Peyer's patch (tissue), 4 donors: Measurements from ENCODE around the gene TAS2R8. TPM values are rescaled to one million over a fixed set of nuclear protein-coding genes. Genes with fewer than 3 reads are reported as not detected.

Source experiments
- DNase-seq, 3 donors: peaks; one replicate each; pipeline ENCODE4 v3.0.0-alpha.2; 2017 to 2019
- H3K27ac ChIP-seq, 4 donors: fragments of 200-600 bp; sonication (generic); one replicate each; pipeline ENCODE4 v1.5.1; 2016 to 2019
- H3K27me3 ChIP-seq, 2 donors: fragments of 200-600 bp; sonication (generic); one replicate each; pipeline ENCODE4 v1.5.1; 2019
- H3K36me3 ChIP-seq, 3 donors: fragments of 200-600 bp; sonication (generic); one replicate each; pipeline ENCODE4 v1.5.1; 2016 to 2019
- H3K4me1 ChIP-seq, 4 donors: fragments of 200-600 bp; sonication (generic); one replicate each; pipeline ENCODE4 v1.5.1; 2016 to 2019
- H3K4me3 ChIP-seq, 4 donors: fragments of 200-600 bp; sonication (generic); 1 replicate in 3 of 4; 2 replicates in 1 of 4; pipeline ENCODE4 v1.5.1; 2016 to 2019; ENCODE audit warnings: mild to moderate bottlenecking in 1 of 4
- H3K9me3 ChIP-seq, 4 donors: fragments of 200-600 bp; sonication (generic); one replicate each; pipeline ENCODE4 v1.5.1; 2016 to 2019; ENCODE audit warnings: mild to moderate bottlenecking in 1 of 4
- CTCF ChIP-seq, 6 experiments: fragments of 450-650 bp in 4 of 6; fragments of 200-600 bp in 2 of 6; sonication (generic) in 1 of 6; IDR thresholded peaks; one replicate each; pipeline ENCODE4 v1.5.1; 2017 to 2019; ENCODE audit warnings: antibody characterized with exemption in 6 of 6, mild to moderate bottlenecking in 3 of 6, moderate library complexity in 1 of 6
- POLR2A ChIP-seq, 2 donors: fragments of 450-650 bp; IDR thresholded peaks; one replicate each; pipeline ENCODE4 v1.5.1; 2017; ENCODE audit warnings: antibody characterized with exemption in 2 of 2, mild to moderate bottlenecking in 2 of 2, moderate library complexity in 2 of 2
- small RNA-seq, 2 donors: library from RNA; depleted of rRNA; stranded (forward); fragments of <200 nt; gene quantifications; one replicate each; pipeline ENCODE3, GENCODE V24; 2016
- total RNA-seq, 4 donors: library from RNA; depleted of rRNA; stranded (reverse); fragments of >200 nt; gene quantifications; one replicate each; pipeline ENCODE4 v1.1.0, GENCODE V29; 2016

Gene TAS2R8
- total RNA-seq, 4 donors from 2014 or later, result not detected

- H3K36me3 ChIP-seq, result no peaks in the 10 kb centered on the region
- no peak for TF ChIP-seq POLR2A (IDR thresholded peaks at IDR 0.05)
- TF ChIP-seq CTCF (IDR thresholded peaks at IDR 0.05), result no peak
- H3K4me1 ChIP-seq, result no peaks in the 10 kb centered on the region
These were observed 28.0 kb downstream of the TAS2R8 start for GRCh38 chr12:10779103-10779502.

GRCh38 chr12:10771132-10771733 is 35.9 kb downstream of the TAS2R8 start:
- Histone ChIP-seq H3K4me3 (no peak overlapping the region), H3K9me3 (no peaks in the 10 kb centered on the region), H3K27ac (no peak overlapping the region), H3K4me1 (no peaks in the 10 kb centered on the region), H3K36me3 (no peaks in the 10 kb centered on the region), H3K27me3 (no peaks in the 10 kb centered on the region)
- TF ChIP-seq POLR2A (IDR thresholded peaks at IDR 0.05) (no peak), CTCF (IDR thresholded peaks at IDR 0.05) (peak; percentile 25 to 83 (median 72))
- DNase-seq, result no peak

More at GRCh38 chr12:10779103-10779502, 28.0 kb downstream of the TAS2R8 start:
- Histone ChIP-seq H3K27ac (no peak overlapping the region), H3K4me3 (no peak overlapping the region), H3K27me3 (no peaks in the 10 kb centered on the region), H3K9me3 (no peaks in the 10 kb centered on the region)
- DNase-seq, result no peak

- Histone ChIP-seq H3K27me3 (no peaks in the 10 kb centered on the region), H3K27ac (no peak overlapping the region), H3K4me3 (no peak overlapping the region), H3K4me1 (no peaks in the 10 kb centered on the region), H3K36me3 (no peaks in the 10 kb centered on the region), H3K9me3 (peaks cover 0 to 16% (median 5%) of the 10 kb centered on the region in 4 donors)
- TF ChIP-seq CTCF (IDR thresholded peaks at IDR 0.05) (no peak), POLR2A (IDR thresholded peaks at IDR 0.05) (no peak)
- DNase-seq, result no peak
These were observed 47.4 kb downstream of the TAS2R8 start for GRCh38 chr12:10759657-10760056.

- Histone ChIP-seq H3K36me3 (no peaks in the 10 kb centered on the region), H3K27ac (no peak overlapping the region), H3K9me3 (peaks cover 0 to 16% (median 5%) of the 10 kb centered on the region in 4 donors), H3K4me3 (no peak overlapping the region), H3K27me3 (no peaks in the 10 kb centered on the region), H3K4me1 (no peaks in the 10 kb centered on the region)
- TF ChIP-seq CTCF (IDR thresholded peaks at IDR 0.05) (no peak), POLR2A (IDR thresholded peaks at IDR 0.05) (no peak)
- DNase-seq, result no peak
These were observed 50.9 kb downstream of the TAS2R8 start for GRCh38 chr12:10756194-10756593.

Small RNAs within 50 kb of the gene (small RNA-seq; reads per million reads assigned to genes)
- gene PRR4, result 0 reads per million in 2 donors

Other genes with a start within 250 kb of the TAS2R8 start
- gene MAGOHB, start 193.7 kb downstream of the TAS2R8 start, total RNA-seq, result 10 to 100 TPM in 2 of 4 donors, 1 to 10 TPM in 2; 7.7 to 28.9 (median 9.8) TPM
- gene STYK1, start 133.2 kb downstream of the TAS2R8 start, total RNA-seq, result 10 to 100 TPM in 3 of 4 donors, 1 to 10 TPM in 1; 5.8 to 43.1 (median 25.4) TPM
- 100 to 1,000 TPM in 3 of 4 donors, 10 to 100 TPM in 1; 77.1 to 291 (median 151) TPM for gene YBX3, start 84.0 kb downstream of the TAS2R8 start, total RNA-seq
- not detected for gene TAS2R7, start 4.7 kb downstream of the TAS2R8 start, total RNA-seq
- gene TAS2R9, start 2.9 kb upstream of the TAS2R8 start, total RNA-seq, result not detected
- gene TAS2R10, start 19.1 kb upstream of the TAS2R8 start, total RNA-seq, result not detected
- 10 to 100 TPM in 1 of 4 donors, 1 to 10 TPM in 2, not detected in 1; 5.4 to 10.2 (median 5.8) TPM for gene PRR4, start 42.2 kb upstream of the TAS2R8 start, total RNA-seq
- 10 to 100 TPM; 42.5 to 98.2 (median 47.7) TPM for gene PRH1, start 77.0 kb upstream of the TAS2R8 start, total RNA-seq
- gene TAS2R13, start 102.3 kb upstream of the TAS2R8 start, total RNA-seq, result 1 to 10 TPM in 3 of 4 donors, not detected in 1; 1.8 to 7.9 (median 7.2) TPM
- not detected for gene PRH2, start 122.0 kb upstream of the TAS2R8 start, total RNA-seq
- gene TAS2R14, start 132.0 kb upstream of the TAS2R8 start, total RNA-seq, result 1 to 10 TPM in 3 of 4 donors, not detected in 1; 3.4 to 5.1 (median 4.8) TPM
- gene TAS2R50, start 179.6 kb upstream of the TAS2R8 start, total RNA-seq, result 1 to 10 TPM in 3 of 4 donors, not detected in 1; 1.6 to 3.9 (median 1.9) TPM
- gene TAS2R20, start 191.0 kb upstream of the TAS2R8 start, total RNA-seq, result 1 to 10 TPM; 3.5 to 9.1 (median 4.7) TPM
- gene TAS2R19, start 215.3 kb upstream of the TAS2R8 start, total RNA-seq, result 10 to 100 TPM in 2 of 4 donors, 1 to 10 TPM in 2; 3.2 to 14.9 (median 8.2) TPM
- gene TAS2R31, start 224.1 kb upstream of the TAS2R8 start, total RNA-seq, result 10 to 100 TPM in 2 of 4 donors, 1 to 10 TPM in 2; 8.1 to 20.6 (median 11.1) TPM